ENCODE results near the gene ZNF586.
"Not testable (repeated sequence)": the region's sequence is repeated elsewhere in the genome, so short reads cannot be mapped to it uniquely, and the experiment has no call there.

The ZNF586 gene

GRCh38 chr19:57823608-57824007 is 54.1 kb downstream of the ZNF586 start:
- H3K36me3 Mint-ChIP-seq, result peaks cover 58% of the 10 kb centered on the region
- DNase-seq, H3K27me3 Mint-ChIP-seq, CTCF ChIA-PET, H3K4me3 Mint-ChIP-seq, H3K9me3 Mint-ChIP-seq: not testable (repeated sequence)
- peaks cover 47% of the 10 kb centered on the region for H3K4me1 Mint-ChIP-seq
- peak overlapping the region; percentile 37 for H3K27ac Mint-ChIP-seq

GRCh38 chr19:57825511-57825910 is 56.0 kb downstream of the ZNF586 start:
- Mint-ChIP-seq H3K9me3 (peaks cover 5% of the 10 kb centered on the region), H3K36me3 (peaks cover 67% of the 10 kb centered on the region), H3K4me1 (peaks cover 30% of the 10 kb centered on the region), H3K4me3 (no peak overlapping the region), H3K27me3 (no peaks in the 10 kb centered on the region), H3K27ac (no peak overlapping the region)
- CTCF ChIA-PET, result no interaction called here
- DNase-seq, result no peak

GRCh38 chr19:57829316-57829715 is 59.8 kb downstream of the ZNF586 start:
- H3K9me3 Mint-ChIP-seq, result peaks cover 5% of the 10 kb centered on the region
- peak overlapping the region; percentile 33 for H3K27ac Mint-ChIP-seq
- H3K4me3 Mint-ChIP-seq, result no peak overlapping the region
- peaks cover 3% of the 10 kb centered on the region for H3K4me1 Mint-ChIP-seq
- H3K27me3 Mint-ChIP-seq, result no peaks in the 10 kb centered on the region
- CTCF ChIA-PET, result no interaction called here
- peaks cover 55% of the 10 kb centered on the region for H3K36me3 Mint-ChIP-seq
- no peak for DNase-seq

GRCh38 chr19:57830071-57830602 is 60.7 kb downstream of the ZNF586 start, which contains the start of gene ZNF587B:
ZNF587B (plus strand) TSS chr19:57830299; CDS start chr19:57830529, 230 bp downstream.
- peak; percentile 37 for DNase-seq
- CTCF ChIA-PET, result interaction anchor here (0.9 kb wide), 1 partner anchor 424 kb away, joined by 3 read pairs; no protein-coding TSS in a partner anchor
- peaks cover 50% of the 10 kb centered on the region for H3K36me3 Mint-ChIP-seq
- H3K4me1 Mint-ChIP-seq, result no peaks in the 10 kb centered on the region
- peak within 1 kb of the TSS; percentile 33 for H3K27ac Mint-ChIP-seq
- no peaks in the 10 kb centered on the region for H3K27me3 Mint-ChIP-seq
- H3K9me3 Mint-ChIP-seq, result peaks cover 5% of the 10 kb centered on the region
- no peak within 1 kb of the TSS for H3K4me3 Mint-ChIP-seq

All from activated naive CD4-positive, alpha-beta T cell treated with anti-CD3 and anti-CD28 coated beads, Interleukin-2, amount 10 ng/mL, durations not matched to agents 7 days and 5 days (primary cell).